ENCODE data around the gene SKP2.

GRCh38 chr5:36160617-36161016, 8.7 kb downstream of the SKP2 start:
- TF ChIP-seq, protein P1, sequence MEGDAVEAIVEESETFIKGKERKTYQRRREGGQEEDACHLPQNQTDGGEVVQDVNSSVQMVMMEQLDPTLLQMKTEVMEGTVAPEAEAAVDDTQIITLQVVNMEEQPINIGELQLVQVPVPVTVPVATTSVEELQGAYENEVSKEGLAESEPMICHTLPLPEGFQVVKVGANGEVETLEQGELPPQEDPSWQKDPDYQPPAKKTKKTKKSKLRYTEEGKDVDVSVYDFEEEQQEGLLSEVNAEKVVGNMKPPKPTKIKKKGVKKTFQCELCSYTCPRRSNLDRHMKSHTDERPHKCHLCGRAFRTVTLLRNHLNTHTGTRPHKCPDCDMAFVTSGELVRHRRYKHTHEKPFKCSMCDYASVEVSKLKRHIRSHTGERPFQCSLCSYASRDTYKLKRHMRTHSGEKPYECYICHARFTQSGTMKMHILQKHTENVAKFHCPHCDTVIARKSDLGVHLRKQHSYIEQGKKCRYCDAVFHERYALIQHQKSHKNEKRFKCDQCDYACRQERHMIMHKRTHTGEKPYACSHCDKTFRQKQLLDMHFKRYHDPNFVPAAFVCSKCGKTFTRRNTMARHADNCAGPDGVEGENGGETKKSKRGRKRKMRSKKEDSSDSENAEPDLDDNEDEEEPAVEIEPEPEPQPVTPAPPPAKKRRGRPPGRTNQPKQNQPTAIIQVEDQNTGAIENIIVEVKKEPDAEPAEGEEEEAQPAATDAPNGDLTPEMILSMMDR (IDR thresholded peaks at IDR 0.05): no peak
- TF ChIP-seq POLR2A (IDR thresholded peaks at IDR 0.05): no peak

All from lower leg skin (tissue), 3 donors.